H9 (cell line): ENCODE results near the gene ATN1. TPM values are rescaled to one million over a fixed set of nuclear protein-coding genes. Genes with fewer than 3 reads are reported as not detected.

Source experiments
- DNase-seq: peaks from one replicate; pipeline ENCODE4 v3.0.0-alpha.2; 2017
- H2AFZ ChIP-seq: one replicate; pipeline ENCODE4 v1.6.1; 2013; ENCODE audit warnings: mild to moderate bottlenecking, low read length, control low read depth, moderate library complexity
- H2AK5ac ChIP-seq: 2 replicates; pipeline ENCODE4 v1.6.1; 2013; ENCODE audit warnings: low read length, control low read depth, mixed read lengths; ENCODE audit not compliant: insufficient read length
- H2BK120ac ChIP-seq: one replicate; pipeline ENCODE4 v1.6.1; 2013; ENCODE audit warnings: low read depth, mild to moderate bottlenecking, low read length, control low read depth, inconsistent platforms; ENCODE audit not compliant: poor library complexity, severe bottlenecking
- H2BK12ac ChIP-seq: 2 replicates; pipeline ENCODE4 v1.6.1; 2013; ENCODE audit warnings: low read length, control low read depth, mixed read lengths, low read depth; ENCODE audit not compliant: insufficient read length
- H2BK15ac ChIP-seq: 2 replicates; pipeline ENCODE4 v1.6.1; 2013; ENCODE audit warnings: low read depth, low read length, control low read depth
- H2BK20ac ChIP-seq: one replicate; pipeline ENCODE4 v1.6.1; 2013; ENCODE audit warnings: low read depth, mild to moderate bottlenecking, low read length, control low read depth, inconsistent platforms; ENCODE audit not compliant: poor library complexity, severe bottlenecking
- H2BK5ac ChIP-seq: 2 replicates; pipeline ENCODE4 v1.6.1; 2013; ENCODE audit warnings: low read length, control low read depth, mixed read lengths; ENCODE audit not compliant: insufficient read length
- H3K14ac ChIP-seq: 2 replicates; pipeline ENCODE4 v1.6.1; 2013; ENCODE audit warnings: low read length, control low read depth; ENCODE audit not compliant: insufficient read depth
- H3K18ac ChIP-seq: 2 replicates; pipeline ENCODE4 v1.6.1; 2013; ENCODE audit warnings: low read depth, mild to moderate bottlenecking, mixed read lengths, low read length, control low read depth; ENCODE audit not compliant: insufficient read length
- H3K23ac ChIP-seq: 2 replicates; pipeline ENCODE4 v1.6.1; 2013; ENCODE audit warnings: low read length, control low read depth, mixed read lengths, low read depth; ENCODE audit not compliant: insufficient read length
- H3K23me2 ChIP-seq: 2 replicates; pipeline ENCODE4 v1.6.1; 2013; ENCODE audit warnings: low read depth, mild to moderate bottlenecking, mixed read lengths, low read length, control low read depth; ENCODE audit not compliant: insufficient read length, poor library complexity, severe bottlenecking
- H3K27ac ChIP-seq: 2 replicates; pipeline ENCODE4 v1.5.1; 2013; ENCODE audit warnings: low read length, control low read depth, mixed read lengths, low read depth; ENCODE audit not compliant: insufficient read length
- H3K27me3 ChIP-seq: 2 replicates; pipeline ENCODE4 v1.6.1; 2013; ENCODE audit warnings: low read length, control low read depth, inconsistent platforms; ENCODE audit not compliant: insufficient read depth
- H3K4ac ChIP-seq: 2 replicates; pipeline ENCODE4 v1.6.1; 2013; ENCODE audit warnings: low read depth, mild to moderate bottlenecking, control low read depth, inconsistent platforms, low read length, moderate library complexity
- H3K4me1 ChIP-seq: 2 replicates; pipeline ENCODE4 v1.6.1; 2013; ENCODE audit warnings: low read length, control low read depth, inconsistent platforms; ENCODE audit not compliant: insufficient read depth
- H3K4me2 ChIP-seq: 2 replicates; pipeline ENCODE4 v1.6.1; 2013; ENCODE audit warnings: low read length, control low read depth, mixed read lengths; ENCODE audit not compliant: insufficient read length, insufficient read depth
- H3K56ac ChIP-seq: 2 replicates; pipeline ENCODE4 v1.6.1; 2013; ENCODE audit warnings: low read depth, mild to moderate bottlenecking, mixed read lengths, low read length, control low read depth; ENCODE audit not compliant: insufficient read length
- H3K79me1 ChIP-seq: 2 replicates; pipeline ENCODE4 v1.6.1; 2013; ENCODE audit warnings: low read depth, mild to moderate bottlenecking, moderate library complexity, low read length, control low read depth, inconsistent platforms; ENCODE audit not compliant: insufficient read depth, poor library complexity, severe bottlenecking
- H3K79me2 ChIP-seq: 2 replicates; pipeline ENCODE4 v1.6.1; 2013; ENCODE audit warnings: low read length, control low read depth, inconsistent platforms; ENCODE audit not compliant: insufficient read depth
- H3K9ac ChIP-seq: 2 replicates; pipeline ENCODE4 v1.6.1; 2013; ENCODE audit warnings: low read length, control low read depth, mixed read lengths; ENCODE audit not compliant: insufficient read length; ENCODE audit errors: extremely low read depth
- H3K9me3 ChIP-seq: one replicate; pipeline ENCODE4 v1.6.1; 2013; ENCODE audit warnings: low read depth, low read length, inconsistent platforms; ENCODE audit not compliant: control insufficient read depth
- H3T11ph ChIP-seq: one replicate; pipeline ENCODE4 v1.6.1; 2013; ENCODE audit warnings: mild to moderate bottlenecking, low read length, control low read depth, inconsistent platforms
- H4K20me1 ChIP-seq: one replicate; pipeline ENCODE4 v1.6.1; 2013; ENCODE audit not compliant: control insufficient read depth, insufficient read length, insufficient read depth
- H4K5ac ChIP-seq: 2 replicates; pipeline ENCODE4 v1.6.1; 2013; ENCODE audit warnings: low read depth, mild to moderate bottlenecking, mixed read lengths, low read length, control low read depth; ENCODE audit not compliant: insufficient read length
- H4K8ac ChIP-seq: replicated peaks from 2 replicates; pipeline ENCODE4 v1.6.1; 2013; ENCODE audit warnings: low read length, control low read depth, mixed read lengths, low read depth; ENCODE audit not compliant: insufficient read length
- H4K91ac ChIP-seq: 2 replicates; pipeline ENCODE4 v1.6.1; 2013; ENCODE audit warnings: low read depth, mild to moderate bottlenecking, moderate library complexity, mixed read lengths, low read length, control low read depth; ENCODE audit not compliant: insufficient read length
- H3K27ac Mint-ChIP-seq, 3 experiments: 2 replicates in 2 of 3; 3 replicates in 1 of 3; pipeline ENCODE4 v1.8.0; 2020 to 2021; ENCODE audit warnings: mixed read lengths in 3 of 3, mild to moderate bottlenecking in 1 of 3, moderate library complexity in 1 of 3
- H3K27me3 Mint-ChIP-seq: 2 replicates; pipeline ENCODE4 v1.8.0; 2021; ENCODE audit warnings: low read depth, mild to moderate bottlenecking, moderate library complexity, mixed read lengths
- H3K36me3 Mint-ChIP-seq, 3 experiments: 2 replicates in 2 of 3; 3 replicates in 1 of 3; pipeline ENCODE4 v1.8.0; 2020 to 2021; ENCODE audit warnings: low read depth in 3 of 3, mixed read lengths in 3 of 3; ENCODE audit not compliant: insufficient read depth in 1 of 3
- H3K4me1 Mint-ChIP-seq, 2 experiments: 2 replicates each; pipeline ENCODE4 v1.8.0; 2020; ENCODE audit warnings: mixed read lengths in 2 of 2
- H3K4me3 Mint-ChIP-seq, 2 experiments: 2 replicates in 1 of 2; 3 replicates in 1 of 2; pipeline ENCODE4 v1.8.0; 2020 to 2021; ENCODE audit warnings: mild to moderate bottlenecking in 2 of 2, mixed read lengths in 2 of 2, moderate library complexity in 1 of 2
- H3K9me3 Mint-ChIP-seq, 2 experiments: 2 replicates in 1 of 2; 3 replicates in 1 of 2; pipeline ENCODE4 v1.8.0; 2020; ENCODE audit warnings: mild to moderate bottlenecking in 2 of 2, mixed read lengths in 2 of 2, moderate library complexity in 1 of 2
- WGBS: extraction: QIAGEN DNeasy Blood & Tissue Kit; methylation state at CpG from one replicate; pipeline ENCODE4 v1.1.7; 2013; ENCODE audit warnings: missing lambda C conversion rate, low lambda C conversion rate, mixed read lengths; ENCODE audit not compliant: insufficient read length; ENCODE audit errors: extremely low coverage; 5-methylcytosine and 5-hydroxymethylcytosine counted together
- total RNA-seq: library from RNA; stranded (reverse); gene quantifications from 2 replicates; pipeline ENCODE4 v1.2.1, GENCODE V29; 2021
- TF ChIP-seq, protein P1 (sequence below): fragments of 200-600 bp; sonication (generic); conservative IDR thresholded peaks from 3 replicates; pipeline ENCODE4 v1.8.0; 2021; ENCODE audit warnings: antibody characterized with exemption, mild to moderate bottlenecking

Gene ATN1
- total RNA-seq, 1 experiment from 2014 or later, result 103 TPM

DNA sequence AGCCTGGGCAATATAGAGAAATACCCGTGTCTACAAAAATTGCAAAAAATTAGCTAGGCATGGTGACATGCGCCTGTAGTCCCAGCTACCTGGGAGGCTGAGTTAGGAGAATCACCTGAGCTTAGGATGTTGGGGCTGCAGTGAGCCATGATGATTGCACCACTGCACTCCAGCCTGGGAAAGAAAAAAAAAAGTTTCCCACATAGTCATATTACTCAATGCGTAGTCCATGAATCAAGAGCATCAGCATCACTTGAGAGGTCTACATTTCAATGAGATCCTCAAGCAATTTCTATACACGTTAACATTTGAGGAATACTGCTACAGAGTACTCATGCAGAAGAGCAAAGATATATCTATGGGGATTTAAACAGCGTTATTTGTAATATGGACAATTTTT is 28.3 kb upstream of the ATN1 start:
- no peak overlapping the region for H3K4ac ChIP-seq
- Mint-ChIP-seq H3K4me3 (no peak overlapping the region; a peak in 1 of 5 replicates), H3K27ac (no peak overlapping the region), H3K4me1 (peaks cover 4 to 14% of the 10 kb centered on the region in 2 experiments), H3K9me3 (no peaks in the 10 kb centered on the region), H3K36me3 (no peaks in the 10 kb centered on the region), H3K27me3 (no peaks in the 10 kb centered on the region; the same call in 1 of the 2 replicates)
- no peak overlapping the region for H2BK15ac ChIP-seq
- no peak overlapping the region for H2AFZ ChIP-seq
- H2BK120ac ChIP-seq, result no peak overlapping the region
- no peaks in the 10 kb centered on the region for H3K23me2 ChIP-seq
- TF ChIP-seq, protein P1, sequence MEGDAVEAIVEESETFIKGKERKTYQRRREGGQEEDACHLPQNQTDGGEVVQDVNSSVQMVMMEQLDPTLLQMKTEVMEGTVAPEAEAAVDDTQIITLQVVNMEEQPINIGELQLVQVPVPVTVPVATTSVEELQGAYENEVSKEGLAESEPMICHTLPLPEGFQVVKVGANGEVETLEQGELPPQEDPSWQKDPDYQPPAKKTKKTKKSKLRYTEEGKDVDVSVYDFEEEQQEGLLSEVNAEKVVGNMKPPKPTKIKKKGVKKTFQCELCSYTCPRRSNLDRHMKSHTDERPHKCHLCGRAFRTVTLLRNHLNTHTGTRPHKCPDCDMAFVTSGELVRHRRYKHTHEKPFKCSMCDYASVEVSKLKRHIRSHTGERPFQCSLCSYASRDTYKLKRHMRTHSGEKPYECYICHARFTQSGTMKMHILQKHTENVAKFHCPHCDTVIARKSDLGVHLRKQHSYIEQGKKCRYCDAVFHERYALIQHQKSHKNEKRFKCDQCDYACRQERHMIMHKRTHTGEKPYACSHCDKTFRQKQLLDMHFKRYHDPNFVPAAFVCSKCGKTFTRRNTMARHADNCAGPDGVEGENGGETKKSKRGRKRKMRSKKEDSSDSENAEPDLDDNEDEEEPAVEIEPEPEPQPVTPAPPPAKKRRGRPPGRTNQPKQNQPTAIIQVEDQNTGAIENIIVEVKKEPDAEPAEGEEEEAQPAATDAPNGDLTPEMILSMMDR, result no peak
- H3K18ac ChIP-seq, result no peak overlapping the region
- H3K27me3 ChIP-seq, result no peaks in the 10 kb centered on the region
- no peak overlapping the region for H3K4me2 ChIP-seq
- WGBS, result no CpG with 5 or more reads among the region's 5 CpGs
- H2AK5ac ChIP-seq, result no peak overlapping the region
- H3K9me3 ChIP-seq, result no peaks in the 10 kb centered on the region
- H3K14ac ChIP-seq, result no peak overlapping the region
- no peak overlapping the region for H3K56ac ChIP-seq
- H2BK12ac ChIP-seq, result no peak overlapping the region
- H3T11ph ChIP-seq, result no peak overlapping the region
- H4K5ac ChIP-seq, result no peak overlapping the region
- no peak overlapping the region for H2BK5ac ChIP-seq
- H2BK20ac ChIP-seq, result no peak overlapping the region
- H3K23ac ChIP-seq, result no peak overlapping the region
- no peaks in the 10 kb centered on the region for H3K79me2 ChIP-seq
- peaks cover 2% of the 10 kb centered on the region for H4K20me1 ChIP-seq
- DNase-seq, result no peak
- H4K91ac ChIP-seq, result no peak overlapping the region
- H4K8ac ChIP-seq, result no peak overlapping the region
- no peak overlapping the region for H3K27ac ChIP-seq
- no peaks in the 10 kb centered on the region for H3K79me1 ChIP-seq
- H3K9ac ChIP-seq, result no peak overlapping the region
- peaks cover 2% of the 10 kb centered on the region; the same call in 1 of the 2 replicates for H3K4me1 ChIP-seq
